NCI-H128 (cell line): ENCODE results near the gene LGSN.
"Not testable (repeated sequence)": the region's sequence is repeated elsewhere in the genome, so short reads cannot be mapped to it uniquely, and the experiment has no call there.

ENCODE experiments used
- DNase-seq: peaks from one replicate; lab custom pipeline; 2025; ENCODE audit not compliant: unreplicated experiment; lab: John Stamatoyannopoulos, UW

LGSN gene

GRCh38 chr6:63319939-63320338 is at the start of gene LGSN:
Gene LGSN, minus strand, starts transcription at chr6:63319983. Its CDS starts 40 bp downstream, at chr6:63319943.
- DNase-seq, result no peak

GRCh38 chr6:63368347-63368746 is 48.6 kb upstream of the LGSN start:
- DNase-seq, result no peak

- not testable (repeated sequence) for DNase-seq
Measured at GRCh38 chr6:63362500-63363120, 42.8 kb upstream of the LGSN start.

- not testable (repeated sequence) for DNase-seq
Measured at GRCh38 chr6:63357384-63357783, 37.6 kb upstream of the LGSN start.

GRCh38 chr6:63355632-63356031 is 35.8 kb upstream of the LGSN start:
- no peak for DNase-seq

- DNase-seq, result no peak
Measured at GRCh38 chr6:63353286-63353630, 33.5 kb upstream of the LGSN start.

GRCh38 chr6:63352544-63353285 is 32.9 kb upstream of the LGSN start:
- DNase-seq, result no peak

GRCh38 chr6:63352069-63352543 is 32.3 kb upstream of the LGSN start:
- DNase-seq, result no peak

GRCh38 chr6:63349401-63349800 is 29.6 kb upstream of the LGSN start:
- no peak for DNase-seq

- no peak for DNase-seq
Measured at GRCh38 chr6:63348836-63349235, 29.1 kb upstream of the LGSN start.

GRCh38 chr6:63347599-63347998 is 27.8 kb upstream of the LGSN start:
- no peak for DNase-seq

GRCh38 chr6:63346217-63346835 is 26.5 kb upstream of the LGSN start:
- no peak for DNase-seq

GRCh38 chr6:63340351-63340750 is 20.6 kb upstream of the LGSN start:
- DNase-seq, result no peak

- DNase-seq, result not testable (repeated sequence)
Measured at GRCh38 chr6:63334652-63335051, 14.9 kb upstream of the LGSN start.

GRCh38 chr6:63333440-63333839 is 13.7 kb upstream of the LGSN start:
- no peak for DNase-seq

- not testable (repeated sequence) for DNase-seq
Measured at GRCh38 chr6:63326630-63327029, 6.8 kb upstream of the LGSN start.

GRCh38 chr6:63322981-63323380 is 3.2 kb upstream of the LGSN start:
- no peak for DNase-seq

- no peak for DNase-seq
Measured at GRCh38 chr6:63321821-63322220, 2.0 kb upstream of the LGSN start.

- DNase-seq, result no peak
Measured at GRCh38 chr6:63317641-63318040, 2.1 kb downstream of the LGSN start.

- no peak for DNase-seq
Measured at GRCh38 chr6:63316113-63316512, 3.7 kb downstream of the LGSN start.

GRCh38 chr6:63313111-63313510 is 6.7 kb downstream of the LGSN start:
- no peak for DNase-seq

- DNase-seq, result no peak
Measured at GRCh38 chr6:63307581-63308246, 12.1 kb downstream of the LGSN start.
